HepG2 (cell line): ENCODE data around the gene ST6GALNAC4. TPM values are rescaled to one million over a fixed set of nuclear protein-coding genes. Genes with fewer than 3 reads are reported as not detected.

Experiments used
- CBX1 ChIP-seq: IDR thresholded peaks from one replicate; pipeline ENCODE4 v1.6.1; 2016; ENCODE audit warnings: antibody characterized with exemption, low read depth
- CHD4 ChIP-seq: fragments of 200-600 bp; sonication (generic); IDR thresholded peaks from 2 replicates; pipeline ENCODE4 v1.7.0; 2017; ENCODE audit warnings: mild to moderate bottlenecking, low read length, borderline replicate concordance
- DPF2 ChIP-seq: sonication (generic); formaldehyde crosslinking; IDR thresholded peaks from 2 replicates; pipeline ENCODE4 v1.4.0; 2020; ENCODE audit warnings: mild to moderate bottlenecking, low read depth, missing genetic modification reagents, borderline replicate concordance
- GTF3A ChIP-seq: sonication (generic); formaldehyde crosslinking; conservative IDR thresholded peaks from 2 replicates; pipeline ENCODE4 v1.4.0; 2020; ENCODE audit warnings: mild to moderate bottlenecking, missing genetic modification reagents
- IKZF4 ChIP-seq: sonication (generic); formaldehyde crosslinking; IDR thresholded peaks from 2 replicates; pipeline ENCODE4 v1.5.1; 2020; ENCODE audit warnings: borderline replicate concordance, mild to moderate bottlenecking, low read depth, missing genetic modification reagents; ENCODE audit errors: not compliant biosample characterization
- KLF13 ChIP-seq: sonication (generic); formaldehyde crosslinking; IDR thresholded peaks from 2 replicates; pipeline ENCODE4 v1.4.0; 2020; ENCODE audit warnings: mild to moderate bottlenecking, missing genetic modification reagents
- NONO ChIP-seq, 2 experiments: fragments of 450-650 bp in 1 of 2; sonication (generic) in 1 of 2; formaldehyde crosslinking in 1 of 2; IDR thresholded peaks in 1 of 2; conservative IDR thresholded peaks in 1 of 2; 2 replicates each; pipeline versions ENCODE4 v1.6.1 to v1.8.0; 2017 to 2022; ENCODE audit warnings: mild to moderate bottlenecking in 1 of 2, missing genetic modification reagents in 1 of 2, moderate library complexity in 1 of 2
- PCBP1 ChIP-seq: fragments of 200-400 bp; formaldehyde crosslinking; IDR thresholded peaks from 2 replicates; pipeline ENCODE4 v1.6.1; 2017; ENCODE audit warnings: mild to moderate bottlenecking, low read depth, low read length, borderline replicate concordance
- SMAD3 ChIP-seq: sonication (generic); formaldehyde crosslinking; IDR thresholded peaks from 2 replicates; pipeline ENCODE4 v1.4.0; 2020; ENCODE audit warnings: missing genetic modification reagents
- ZNF263 ChIP-seq: sonication (generic); formaldehyde crosslinking; IDR thresholded peaks from 2 replicates; pipeline ENCODE4 v1.4.0; 2020; ENCODE audit warnings: missing genetic modification reagents
- ZNF83 ChIP-seq: sonication (generic); formaldehyde crosslinking; IDR thresholded peaks from 2 replicates; pipeline ENCODE4 v1.4.0; 2020; ENCODE audit warnings: missing genetic modification reagents, mild to moderate bottlenecking, borderline replicate concordance
- polyA plus RNA-seq, 8 experiments: library from polyadenylated mRNA; depleted of rRNA in 3 of 8; stranded (reverse) in 7 of 8; unstranded in 1 of 8; fragments of >200 nt; fragmentation: Illumina TruSeq in 4 of 8; extraction: Trizol in 4 of 8; gene quantifications; 2 replicates each; pipeline versions ENCODE4 v1.2.1 to v1.2.3, GENCODE V29; 2011 to 2016; ENCODE audit warnings: low read depth in 4 of 8, missing spikeins in 1 of 8, mixed read lengths in 1 of 8; ENCODE audit not compliant: insufficient read depth in 1 of 8
- total RNA-seq, 5 experiments: library from RNA; depleted of rRNA; stranded (reverse); fragments of >200 nt; fragmentation: Illumina TruSeq; extraction: Trizol; gene quantifications; 2 replicates each; pipeline ENCODE4 v1.2.3, GENCODE V29; 2016; ENCODE audit warnings: low read depth in 1 of 5
- TF ChIP-seq, protein P1 (sequence below): sonication (generic); formaldehyde crosslinking; IDR thresholded peaks from 2 replicates; pipeline ENCODE4 v1.4.0; 2020; ENCODE audit warnings: missing genetic modification reagents
- TF ChIP-seq, protein P2 (sequence below): sonication (generic); formaldehyde crosslinking; IDR thresholded peaks from 2 replicates; pipeline ENCODE4 v1.8.1; 2023; ENCODE audit warnings: missing genetic modification reagents, inconsistent platforms, borderline replicate concordance
- TF ChIP-seq, protein P3 (sequence below): sonication (generic); formaldehyde crosslinking; IDR thresholded peaks from 2 replicates; pipeline ENCODE4 v1.4.0; 2020; ENCODE audit warnings: missing genetic modification reagents
- TF ChIP-seq, protein P4 (sequence below): sonication (generic); formaldehyde crosslinking; IDR thresholded peaks from 2 replicates; pipeline ENCODE4 v1.5.0; 2020; ENCODE audit warnings: mild to moderate bottlenecking, missing genetic modification reagents, borderline replicate concordance

The ST6GALNAC4 gene
- total and polyA plus RNA-seq, 2 of the 13 experiments (the other 11 are each of a cell fraction or from before 2014, with no cell fraction given), result 18.8 to 27.7 TPM

DNA sequence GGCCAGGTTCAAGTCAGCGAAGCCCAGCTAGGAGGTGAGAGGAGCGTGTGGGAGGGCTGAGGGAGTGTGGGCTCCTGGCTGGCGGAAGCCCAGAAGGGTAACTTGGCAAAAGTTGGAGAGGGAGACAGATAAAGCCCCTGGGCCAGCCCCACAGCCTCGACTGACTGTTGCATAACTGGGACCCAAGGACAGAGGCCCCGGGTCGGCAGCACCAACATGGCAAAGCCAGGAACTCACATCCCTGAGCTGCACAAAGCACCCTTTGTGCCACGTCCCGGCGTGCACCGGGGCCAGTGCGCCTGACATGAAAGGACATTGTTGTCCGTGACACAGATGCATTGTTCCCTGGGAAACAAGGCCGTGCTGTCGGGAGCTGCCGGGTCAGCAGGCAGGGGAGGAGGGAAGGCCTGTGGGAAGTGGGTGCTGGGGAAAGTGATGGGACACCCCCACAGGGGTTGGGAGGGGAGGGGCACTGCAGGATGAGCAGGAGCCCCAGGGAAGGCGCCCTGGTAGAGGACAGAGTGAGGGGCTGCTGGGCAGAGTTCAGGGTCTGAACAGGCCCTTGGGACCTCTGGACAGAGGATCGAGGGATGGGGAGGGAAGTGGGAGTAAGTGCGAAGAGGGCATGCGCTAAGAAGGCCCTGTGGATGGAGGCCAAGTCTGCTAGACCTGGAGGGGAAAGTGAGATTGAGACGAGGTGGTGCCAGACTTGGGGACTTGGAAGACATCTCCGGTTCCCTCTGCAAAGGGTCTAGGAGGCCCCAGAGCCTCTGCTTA lies 33.9 kb upstream of the ST6GALNAC4 start (continued):
- TF ChIP-seq, protein P1, sequence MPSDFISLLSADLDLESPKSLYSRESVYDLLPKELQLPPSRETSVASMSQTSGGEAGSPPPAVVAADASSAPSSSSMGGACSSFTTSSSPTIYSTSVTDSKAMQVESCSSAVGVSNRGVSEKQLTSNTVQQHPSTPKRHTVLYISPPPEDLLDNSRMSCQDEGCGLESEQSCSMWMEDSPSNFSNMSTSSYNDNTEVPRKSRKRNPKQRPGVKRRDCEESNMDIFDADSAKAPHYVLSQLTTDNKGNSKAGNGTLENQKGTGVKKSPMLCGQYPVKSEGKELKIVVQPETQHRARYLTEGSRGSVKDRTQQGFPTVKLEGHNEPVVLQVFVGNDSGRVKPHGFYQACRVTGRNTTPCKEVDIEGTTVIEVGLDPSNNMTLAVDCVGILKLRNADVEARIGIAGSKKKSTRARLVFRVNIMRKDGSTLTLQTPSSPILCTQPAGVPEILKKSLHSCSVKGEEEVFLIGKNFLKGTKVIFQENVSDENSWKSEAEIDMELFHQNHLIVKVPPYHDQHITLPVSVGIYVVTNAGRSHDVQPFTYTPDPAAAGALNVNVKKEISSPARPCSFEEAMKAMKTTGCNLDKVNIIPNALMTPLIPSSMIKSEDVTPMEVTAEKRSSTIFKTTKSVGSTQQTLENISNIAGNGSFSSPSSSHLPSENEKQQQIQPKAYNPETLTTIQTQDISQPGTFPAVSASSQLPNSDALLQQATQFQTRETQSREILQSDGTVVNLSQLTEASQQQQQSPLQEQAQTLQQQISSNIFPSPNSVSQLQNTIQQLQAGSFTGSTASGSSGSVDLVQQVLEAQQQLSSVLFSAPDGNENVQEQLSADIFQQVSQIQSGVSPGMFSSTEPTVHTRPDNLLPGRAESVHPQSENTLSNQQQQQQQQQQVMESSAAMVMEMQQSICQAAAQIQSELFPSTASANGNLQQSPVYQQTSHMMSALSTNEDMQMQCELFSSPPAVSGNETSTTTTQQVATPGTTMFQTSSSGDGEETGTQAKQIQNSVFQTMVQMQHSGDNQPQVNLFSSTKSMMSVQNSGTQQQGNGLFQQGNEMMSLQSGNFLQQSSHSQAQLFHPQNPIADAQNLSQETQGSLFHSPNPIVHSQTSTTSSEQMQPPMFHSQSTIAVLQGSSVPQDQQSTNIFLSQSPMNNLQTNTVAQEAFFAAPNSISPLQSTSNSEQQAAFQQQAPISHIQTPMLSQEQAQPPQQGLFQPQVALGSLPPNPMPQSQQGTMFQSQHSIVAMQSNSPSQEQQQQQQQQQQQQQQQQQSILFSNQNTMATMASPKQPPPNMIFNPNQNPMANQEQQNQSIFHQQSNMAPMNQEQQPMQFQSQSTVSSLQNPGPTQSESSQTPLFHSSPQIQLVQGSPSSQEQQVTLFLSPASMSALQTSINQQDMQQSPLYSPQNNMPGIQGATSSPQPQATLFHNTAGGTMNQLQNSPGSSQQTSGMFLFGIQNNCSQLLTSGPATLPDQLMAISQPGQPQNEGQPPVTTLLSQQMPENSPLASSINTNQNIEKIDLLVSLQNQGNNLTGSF (CRISPR knock-in tag), result 0 out of 2 replicates have a peak, but pooled peaks have one; percentile 39
- no peak for TF ChIP-seq CBX1
- TF ChIP-seq, protein P2, sequence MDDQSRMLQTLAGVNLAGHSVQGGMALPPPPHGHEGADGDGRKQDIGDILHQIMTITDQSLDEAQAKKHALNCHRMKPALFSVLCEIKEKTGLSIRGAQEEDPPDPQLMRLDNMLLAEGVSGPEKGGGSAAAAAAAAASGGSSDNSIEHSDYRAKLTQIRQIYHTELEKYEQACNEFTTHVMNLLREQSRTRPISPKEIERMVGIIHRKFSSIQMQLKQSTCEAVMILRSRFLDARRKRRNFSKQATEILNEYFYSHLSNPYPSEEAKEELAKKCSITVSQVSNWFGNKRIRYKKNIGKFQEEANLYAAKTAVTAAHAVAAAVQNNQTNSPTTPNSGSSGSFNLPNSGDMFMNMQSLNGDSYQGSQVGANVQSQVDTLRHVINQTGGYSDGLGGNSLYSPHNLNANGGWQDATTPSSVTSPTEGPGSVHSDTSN (CRISPR knock-in tag), result no peak
- TF ChIP-seq KLF13 (CRISPR knock-in tag), result no peak
- peak; percentile 93 for TF ChIP-seq SMAD3 (CRISPR knock-in tag)
- TF ChIP-seq ZNF263 (CRISPR knock-in tag), result peak; percentile 68
- peak; percentile 98 for TF ChIP-seq PCBP1
- no peak for TF ChIP-seq ZNF83 (CRISPR knock-in tag)
- peak; percentile 81; the same call in 1 of the 2 replicates for TF ChIP-seq DPF2 (CRISPR knock-in tag)
- no peak for TF ChIP-seq NONO (IDR thresholded peaks at IDR 0.05)
- TF ChIP-seq NONO (CRISPR knock-in tag; conservative IDR thresholded peaks at IDR 0.05), result peak; percentile 98
- TF ChIP-seq IKZF4, result no peak
- TF ChIP-seq, protein P3, sequence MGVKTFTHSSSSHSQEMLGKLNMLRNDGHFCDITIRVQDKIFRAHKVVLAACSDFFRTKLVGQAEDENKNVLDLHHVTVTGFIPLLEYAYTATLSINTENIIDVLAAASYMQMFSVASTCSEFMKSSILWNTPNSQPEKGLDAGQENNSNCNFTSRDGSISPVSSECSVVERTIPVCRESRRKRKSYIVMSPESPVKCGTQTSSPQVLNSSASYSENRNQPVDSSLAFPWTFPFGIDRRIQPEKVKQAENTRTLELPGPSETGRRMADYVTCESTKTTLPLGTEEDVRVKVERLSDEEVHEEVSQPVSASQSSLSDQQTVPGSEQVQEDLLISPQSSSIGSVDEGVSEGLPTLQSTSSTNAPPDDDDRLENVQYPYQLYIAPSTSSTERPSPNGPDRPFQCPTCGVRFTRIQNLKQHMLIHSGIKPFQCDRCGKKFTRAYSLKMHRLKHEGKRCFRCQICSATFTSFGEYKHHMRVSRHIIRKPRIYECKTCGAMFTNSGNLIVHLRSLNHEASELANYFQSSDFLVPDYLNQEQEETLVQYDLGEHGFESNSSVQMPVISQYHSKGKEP (CRISPR knock-in tag), result no peak
- TF ChIP-seq, protein P4, sequence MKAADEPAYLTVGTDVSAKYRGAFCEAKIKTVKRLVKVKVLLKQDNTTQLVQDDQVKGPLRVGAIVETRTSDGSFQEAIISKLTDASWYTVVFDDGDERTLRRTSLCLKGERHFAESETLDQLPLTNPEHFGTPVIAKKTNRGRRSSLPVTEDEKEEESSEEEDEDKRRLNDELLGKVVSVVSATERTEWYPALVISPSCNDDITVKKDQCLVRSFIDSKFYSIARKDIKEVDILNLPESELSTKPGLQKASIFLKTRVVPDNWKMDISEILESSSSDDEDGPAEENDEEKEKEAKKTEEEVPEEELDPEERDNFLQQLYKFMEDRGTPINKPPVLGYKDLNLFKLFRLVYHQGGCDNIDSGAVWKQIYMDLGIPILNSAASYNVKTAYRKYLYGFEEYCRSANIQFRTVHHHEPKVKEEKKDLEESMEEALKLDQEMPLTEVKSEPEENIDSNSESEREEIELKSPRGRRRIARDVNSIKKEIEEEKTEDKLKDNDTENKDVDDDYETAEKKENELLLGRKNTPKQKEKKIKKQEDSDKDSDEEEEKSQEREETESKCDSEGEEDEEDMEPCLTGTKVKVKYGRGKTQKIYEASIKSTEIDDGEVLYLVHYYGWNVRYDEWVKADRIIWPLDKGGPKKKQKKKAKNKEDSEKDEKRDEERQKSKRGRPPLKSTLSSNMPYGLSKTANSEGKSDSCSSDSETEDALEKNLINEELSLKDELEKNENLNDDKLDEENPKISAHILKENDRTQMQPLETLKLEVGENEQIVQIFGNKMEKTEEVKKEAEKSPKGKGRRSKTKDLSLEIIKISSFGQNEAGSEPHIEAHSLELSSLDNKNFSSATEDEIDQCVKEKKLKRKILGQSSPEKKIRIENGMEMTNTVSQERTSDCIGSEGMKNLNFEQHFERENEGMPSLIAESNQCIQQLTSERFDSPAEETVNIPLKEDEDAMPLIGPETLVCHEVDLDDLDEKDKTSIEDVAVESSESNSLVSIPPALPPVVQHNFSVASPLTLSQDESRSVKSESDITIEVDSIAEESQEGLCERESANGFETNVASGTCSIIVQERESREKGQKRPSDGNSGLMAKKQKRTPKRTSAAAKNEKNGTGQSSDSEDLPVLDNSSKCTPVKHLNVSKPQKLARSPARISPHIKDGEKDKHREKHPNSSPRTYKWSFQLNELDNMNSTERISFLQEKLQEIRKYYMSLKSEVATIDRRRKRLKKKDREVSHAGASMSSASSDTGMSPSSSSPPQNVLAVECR (CRISPR knock-in tag), result peak; percentile 83; the same call in 1 of the 2 replicates
- no peak for TF ChIP-seq CHD4
- TF ChIP-seq GTF3A (CRISPR knock-in tag), result peak; percentile 66; the same call in 1 of the 2 replicates
